H1 (cell line): ENCODE measurements around the gene MIX23. TPM values are rescaled to one million over a fixed set of nuclear protein-coding genes. Genes with fewer than 3 reads are reported as not detected.

Experiments
- CTCF ChIA-PET: fragments of 300-600 bp; sonication (Branson Sonifier 250); formaldehyde crosslinking; loops from one replicate; lab custom pipeline; 2021; ENCODE audit not compliant: partially characterized antibody; lab: Charles Lee
- POLR2A ChIA-PET: fragments of 300-600 bp; sonication (Branson Sonifier 250); formaldehyde crosslinking; loops from one replicate; lab custom pipeline; 2021; ENCODE audit warnings: inconsistent platforms; ENCODE audit not compliant: partially characterized antibody; lab: Charles Lee
- DNase-seq, 2 experiments: peaks; one replicate each; pipeline versions ENCODE4 v3.0.0 to v3.0.0-alpha.2; 2010 to 2022; ENCODE audit warnings: low spot score in 2 of 2, low read depth in 1 of 2, mixed read lengths in 1 of 2
- FAIRE-seq: peaks from 2 replicates; lab custom pipeline; 2011; peaks lifted over from hg19 to GRCh38; lab: Jason Lieb, UNC
- H2AFZ ChIP-seq: 2 replicates; pipeline ENCODE4 v1.8.1; 2012; ENCODE audit warnings: low read length, inconsistent platforms
- H2AK5ac ChIP-seq: 2 replicates; pipeline ENCODE4 v1.6.1; 2013; ENCODE audit warnings: low read depth, low read length
- H2BK120ac ChIP-seq: replicated peaks from 2 replicates; pipeline ENCODE3; 2013; ENCODE audit warnings: low read depth, low read length, inconsistent platforms
- H2BK12ac ChIP-seq: 2 replicates; pipeline ENCODE4 v1.6.1; 2013; ENCODE audit warnings: low read depth, low read length
- H2BK15ac ChIP-seq: 2 replicates; pipeline ENCODE4 v1.6.1; 2013; ENCODE audit warnings: low read length
- H2BK20ac ChIP-seq: 2 replicates; pipeline ENCODE4 v1.6.1; 2013; ENCODE audit warnings: low read length
- H2BK5ac ChIP-seq: 2 replicates; pipeline ENCODE4 v1.6.1; 2013; ENCODE audit warnings: low read depth, low read length
- H3K14ac ChIP-seq: 2 replicates; pipeline ENCODE4 v1.6.1; 2013; ENCODE audit warnings: inconsistent platforms; ENCODE audit not compliant: insufficient read length
- H3K18ac ChIP-seq: 2 replicates; pipeline ENCODE4 v1.6.1; 2013; ENCODE audit warnings: low read length; ENCODE audit errors: extremely low read depth
- H3K23ac ChIP-seq: 2 replicates; pipeline ENCODE4 v1.6.1; 2013; ENCODE audit warnings: inconsistent platforms; ENCODE audit not compliant: insufficient read length
- H3K23me2 ChIP-seq: 2 replicates; pipeline ENCODE4 v1.6.1; 2013; ENCODE audit warnings: low read depth, low read length
- H3K27ac ChIP-seq: 2 replicates; pipeline ENCODE4 v1.6.1; 2011; ENCODE audit warnings: low read depth, low read length, inconsistent platforms
- H3K27me3 ChIP-seq, 4 experiments: replicated peaks in 1 of 4; 1 replicate in 1 of 4; 2 replicates in 3 of 4; pipeline versions ENCODE4 v1.6.1 to v1.8.1; 2011 to 2013; ENCODE audit warnings: low read length in 3 of 4, mild to moderate bottlenecking in 3 of 4, inconsistent platforms in 2 of 4, mixed read lengths in 2 of 4, moderate library complexity in 1 of 4; ENCODE audit not compliant: control insufficient read depth in 3 of 4, insufficient read depth in 3 of 4; ENCODE audit errors: extremely low read depth in 1 of 4
- H3K36me3 ChIP-seq, 4 experiments: 2 replicates each; pipeline versions ENCODE4 v1.6.1 to v1.8.1; 2011 to 2013; ENCODE audit warnings: mild to moderate bottlenecking in 4 of 4, low read length in 3 of 4, moderate library complexity in 2 of 4, control low read depth in 1 of 4, inconsistent platforms in 1 of 4; ENCODE audit not compliant: insufficient read depth in 4 of 4, control insufficient read depth in 2 of 4
- H3K4ac ChIP-seq: replicated peaks from 2 replicates; pipeline ENCODE3; 2013; ENCODE audit warnings: low read length, low read depth, mixed read lengths, inconsistent platforms; ENCODE audit not compliant: insufficient read length
- H3K4me1 ChIP-seq, 4 experiments: replicated peaks in 1 of 4; 1 replicate in 1 of 4; 2 replicates in 3 of 4; pipeline versions ENCODE4 v1.6.1 to v1.8.1; 2011 to 2013; ENCODE audit warnings: low read length in 3 of 4, inconsistent platforms in 2 of 4, mixed read lengths in 1 of 4; ENCODE audit not compliant: insufficient read depth in 4 of 4, control insufficient read depth in 3 of 4
- H3K4me2 ChIP-seq, 2 experiments: 2 replicates each; pipeline versions ENCODE4 v1.6.1 to v1.8.1; 2011 to 2013; ENCODE audit warnings: low read depth in 2 of 2, low read length in 2 of 2, control low read depth in 1 of 2, inconsistent platforms in 1 of 2, mild to moderate bottlenecking in 1 of 2; ENCODE audit not compliant: insufficient read depth in 1 of 2
- H3K4me3 ChIP-seq, 4 experiments: fragments of 200-600, 300-600 bp in 1 of 4; sonication (generic), shearing (Covaris generic), sonication (Bioruptor Twin) in 1 of 4; 2 replicates each; pipeline versions ENCODE4 v1.5.1 to v1.8.1; 2011 to 2016; ENCODE audit warnings: low read length in 4 of 4, low read depth in 3 of 4, control low read depth in 2 of 4, inconsistent platforms in 2 of 4, mild to moderate bottlenecking in 2 of 4, mixed read lengths in 1 of 4, moderate library complexity in 1 of 4; ENCODE audit not compliant: insufficient read depth in 2 of 4; ENCODE audit errors: extremely low read depth in 1 of 4
- H3K56ac ChIP-seq: replicated peaks from 2 replicates; pipeline ENCODE3; 2013; ENCODE audit warnings: low read depth, mild to moderate bottlenecking, mixed read lengths, low read length, inconsistent platforms; ENCODE audit not compliant: insufficient read length
- H3K79me1 ChIP-seq: 2 replicates; pipeline ENCODE4 v1.6.1; 2013; ENCODE audit warnings: low read depth, low read length, control low read depth
- H3K79me2 ChIP-seq, 2 experiments: 2 replicates each; pipeline versions ENCODE4 v1.6.1 to v1.8.1; 2012 to 2013; ENCODE audit warnings: low read length in 2 of 2, mild to moderate bottlenecking in 2 of 2, inconsistent platforms in 1 of 2; ENCODE audit not compliant: insufficient read depth in 2 of 2, control insufficient read depth in 1 of 2
- H3K9ac ChIP-seq, 4 experiments: replicated peaks in 1 of 4; 1 replicate in 1 of 4; 2 replicates in 3 of 4; pipeline versions ENCODE4 v1.6.1 to v1.8.1; 2011 to 2013; ENCODE audit warnings: low read depth in 3 of 4, low read length in 3 of 4, control low read depth in 2 of 4, mild to moderate bottlenecking in 2 of 4, moderate library complexity in 2 of 4, inconsistent platforms in 1 of 4; ENCODE audit errors: extremely low read depth in 1 of 4
- H3K9me3 ChIP-seq, 2 experiments: 2 replicates each; pipeline versions ENCODE4 v1.6.1 to v1.8.1; 2012 to 2013; ENCODE audit warnings: mild to moderate bottlenecking in 2 of 2, moderate library complexity in 2 of 2, control low read depth in 1 of 2, inconsistent platforms in 1 of 2, low read depth in 1 of 2, low read length in 1 of 2, mixed read lengths in 1 of 2; ENCODE audit not compliant: insufficient read depth in 2 of 2
- H4K20me1 ChIP-seq, 2 experiments: replicated peaks in 1 of 2; 2 replicates each; pipeline versions ENCODE3 to v1.8.1; 2011 to 2013; ENCODE audit warnings: inconsistent platforms in 2 of 2, low read length in 2 of 2, mild to moderate bottlenecking in 1 of 2; ENCODE audit not compliant: insufficient read depth in 2 of 2, control insufficient read depth in 1 of 2
- H4K5ac ChIP-seq: 2 replicates; pipeline ENCODE4 v1.6.1; 2013; ENCODE audit warnings: low read length, low read depth, mixed read lengths, inconsistent platforms; ENCODE audit not compliant: insufficient read length
- H4K8ac ChIP-seq: 2 replicates; pipeline ENCODE4 v1.8.0; 2013; ENCODE audit warnings: mild to moderate bottlenecking, moderate library complexity, low read length, inconsistent platforms; ENCODE audit not compliant: insufficient read depth; ENCODE audit errors: extremely low read depth
- H4K91ac ChIP-seq: replicated peaks from 2 replicates; pipeline ENCODE3; 2013; ENCODE audit warnings: low read length, mixed read lengths, inconsistent platforms; ENCODE audit not compliant: insufficient read length
- BRCA1 ChIP-seq: IDR thresholded peaks from 2 replicates; pipeline ENCODE4 v1.6.1; 2012; ENCODE audit warnings: low read depth, low read length, improper control_type of control experiment
- CEBPB ChIP-seq: IDR thresholded peaks from 2 replicates; pipeline ENCODE4 v1.6.1; 2012; ENCODE audit warnings: low read depth, low read length
- EP300 ChIP-seq, 2 experiments: IDR thresholded peaks; 1 replicate in 1 of 2; 2 replicates in 1 of 2; pipeline ENCODE4 v1.6.1; 2011 to 2012; ENCODE audit warnings: low read depth in 2 of 2, low read length in 2 of 2, mild to moderate bottlenecking in 2 of 2, borderline replicate concordance in 1 of 2, inconsistent platforms in 1 of 2, moderate library complexity in 1 of 2
- GTF2F1 ChIP-seq: IDR thresholded peaks from 2 replicates; pipeline ENCODE4 v1.6.1; 2012; ENCODE audit warnings: low read depth, low read length, improper control_type of control experiment, borderline replicate concordance
- NRF1 ChIP-seq: IDR thresholded peaks from 2 replicates; pipeline ENCODE4 v1.6.1; 2011; ENCODE audit warnings: mild to moderate bottlenecking, low read depth, low read length, improper control_type of control experiment
- PHF8 ChIP-seq: fragments of 200-600 bp; sonication (generic); conservative IDR thresholded peaks from 2 replicates; pipeline ENCODE4 v1.7.1; 2012; ENCODE audit warnings: low read depth, mild to moderate bottlenecking, inconsistent platforms, low read length, moderate library complexity
- RXRA ChIP-seq: IDR thresholded peaks from 2 replicates; pipeline ENCODE4 v1.6.1; 2011; ENCODE audit warnings: low read depth, mild to moderate bottlenecking, low read length, moderate library complexity; ENCODE audit not compliant: insufficient read depth
- SAP30 ChIP-seq: fragments of 300-600 bp; sonication (generic); IDR thresholded peaks from 2 replicates; pipeline ENCODE4 v1.7.1; 2012; ENCODE audit warnings: low read length, moderate library complexity, mild to moderate bottlenecking, inconsistent platforms; ENCODE audit not compliant: insufficient read depth, insufficient replicate concordance
- SIRT6 ChIP-seq: IDR thresholded peaks from one replicate; pipeline ENCODE4 v1.7.1; 2012; ENCODE audit warnings: low read length, inconsistent platforms
- SUZ12 ChIP-seq: fragments of 200-600 bp; sonication (generic); IDR thresholded peaks from 2 replicates; pipeline ENCODE4 v1.6.1; 2012; ENCODE audit warnings: mild to moderate bottlenecking, inconsistent platforms, low read length, moderate library complexity, mixed read lengths
- TBP ChIP-seq: IDR thresholded peaks from 2 replicates; pipeline ENCODE4 v1.6.1; 2011; ENCODE audit warnings: low read depth, low read length, improper control_type of control experiment
- ZNF274 ChIP-seq: IDR thresholded peaks from 2 replicates; pipeline ENCODE4 v1.7.0; 2012; ENCODE audit warnings: low read length, borderline replicate concordance; ENCODE audit errors: extremely low read depth
- WGBS, 2 experiments: shearing (Covaris generic) in 1 of 2; methylation state at CpG; one replicate each; pipeline versions ENCODE4 v1.1.6 to v1.1.7; 2013 to 2015; ENCODE audit warnings: low lambda C conversion rate in 2 of 2, mixed read lengths in 2 of 2, inconsistent platforms in 1 of 2, low coverage in 1 of 2, missing lambda C conversion rate in 1 of 2; ENCODE audit not compliant: insufficient replicate concordance in 2 of 2, insufficient coverage in 1 of 2, insufficient read length in 1 of 2; ENCODE audit errors: extremely low coverage in 1 of 2, missing lambda C conversion rate in 1 of 2; 5-methylcytosine and 5-hydroxymethylcytosine counted together
- polyA plus RNA-seq, 7 experiments: library from polyadenylated mRNA; depleted of rRNA in 3 of 7; stranded (reverse) in 5 of 7; unstranded in 2 of 7; fragments of >200 nt in 5 of 7; fragments of 200-250 nt in 2 of 7; gene quantifications; 1 replicate in 5 of 7; 2 replicates in 1 of 7; 4 replicates in 1 of 7; pipeline versions ENCODE4 v1.2.1 to v1.2.3, GENCODE V29; 2011 to 2013; ENCODE audit warnings: missing spikeins in 2 of 7, mixed read lengths in 2 of 7
- total RNA-seq: library from RNA; stranded (reverse); fragmentation: NEBNext Ultra II Directional; extraction: Animal tissue kit (Norgen Biotek cat#: 25700); gene quantifications from 2 replicates; pipeline ENCODE4 v1.2.1, GENCODE V29; 2021
- TF ChIP-seq, protein P1 (sequence below): IDR thresholded peaks from 2 replicates; pipeline ENCODE4 v1.6.1; 2011; ENCODE audit warnings: low read length, improper control_type of control experiment

The MIX23 gene
- total and polyA plus RNA-seq, 2 of the 8 experiments (the other 6 are each of a cell fraction or from before 2014, with no cell fraction given), result 22.1 to 69.6 TPM

GRCh38 chr3:122353893-122354401, 29.1 kb downstream of the MIX23 start:
- Histone ChIP-seq H3K27me3 (no peaks in the 10 kb centered on the region), H2AFZ (no peak overlapping the region), H2BK15ac (no peak overlapping the region), H3K79me2 (no peaks in the 10 kb centered on the region), H4K5ac (no peak overlapping the region), H2BK5ac (no peak overlapping the region), H2BK12ac (no peak overlapping the region), H3K4me1 (no peaks in the 10 kb centered on the region), H3K18ac (no peak overlapping the region), H3K4me3 (no peak overlapping the region), H2BK20ac (no peak overlapping the region), H3K9me3 (no peaks in the 10 kb centered on the region), H3K4ac (no peak overlapping the region), H3K56ac (no peak overlapping the region), H3K36me3 (peaks cover 0 to 7% (median 3%) of the 10 kb centered on the region in 4 experiments; a peak in 3 of 8 replicates), H3K9ac (no peak overlapping the region), H4K8ac (no peak overlapping the region), H3K27ac (no peak overlapping the region), H3K14ac (no peak overlapping the region), H3K23me2 (no peaks in the 10 kb centered on the region), H2AK5ac (no peak overlapping the region), H2BK120ac (no peak overlapping the region), H3K23ac (no peak overlapping the region), H3K4me2 (no peak overlapping the region), H3K79me1 (no peaks in the 10 kb centered on the region), H4K91ac (no peak overlapping the region), H4K20me1 (peaks cover 0 to 2% of the 10 kb centered on the region in 2 experiments)
- WGBS, 2 experiments, result 85% methylated on average over 1 of the region's 1 CpG; no CpG with 5 or more reads in 1 of the 2 experiments
- DNase-seq (no peak), FAIRE-seq (no peak)
- ChIA-PET POLR2A (no interaction called here), CTCF (interaction anchor here (0.8 to 1.6 kb wide), 5 partner anchors 26 to 807 kb away, joined by 4 to 7 read pairs (median 7); no protein-coding TSS in a partner anchor)
- TF ChIP-seq SUZ12 (no peak), CEBPB (no peak), NRF1 (no peak), PHF8 (no peak), RXRA (no peak), TBP (no peak), SIRT6 (no peak), GTF2F1 (no peak), SAP30 (no peak), ZNF274 (no peak), EP300 (IDR thresholded peaks at IDR 0.05; ENCODE audit: borderline replicate concordance in 1 of 2, low read depth in 2 of 2, low read length in 2 of 2) (no peak), BRCA1 (no peak)
- TF ChIP-seq, protein P1, sequence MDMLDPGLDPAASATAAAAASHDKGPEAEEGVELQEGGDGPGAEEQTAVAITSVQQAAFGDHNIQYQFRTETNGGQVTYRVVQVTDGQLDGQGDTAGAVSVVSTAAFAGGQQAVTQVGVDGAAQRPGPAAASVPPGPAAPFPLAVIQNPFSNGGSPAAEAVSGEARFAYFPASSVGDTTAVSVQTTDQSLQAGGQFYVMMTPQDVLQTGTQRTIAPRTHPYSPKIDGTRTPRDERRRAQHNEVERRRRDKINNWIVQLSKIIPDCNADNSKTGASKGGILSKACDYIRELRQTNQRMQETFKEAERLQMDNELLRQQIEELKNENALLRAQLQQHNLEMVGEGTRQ, result no peak
